ENCODE data around the gene RAB10. TPM values are rescaled to one million over a fixed set of nuclear protein-coding genes. Genes with fewer than 3 reads are reported as not detected.

RAB10 gene
- total RNA-seq, 4 donors from 2014 or later = 89.5 to 140 (median 134) TPM

GRCh38 chr2:26009567-26009963 is 24.3 kb upstream of the RAB10 start:
- intact Hi-C loops (cut with DNase I) = no loop called here
- H3K4me3 ChIP-seq (replicated peaks in 1 of 3) = no peak overlapping the region
- H3K36me3 ChIP-seq = no peaks in the 10 kb centered on the region
- H3K27ac ChIP-seq = peak overlapping the region in 2 of 3 donors; percentile 36 to 59
- no peaks in the 10 kb centered on the region for H3K27me3 ChIP-seq
- TF ChIP-seq POLR2A (IDR thresholded peaks at IDR 0.05) = no peak
- peaks cover 36% of the 10 kb centered on the region in 2 donors for H3K4me1 ChIP-seq
- no peaks in the 10 kb centered on the region for H3K9me3 ChIP-seq
- DNase-seq = no peak
- 83 to 87% methylated on average over 2 of the region's 2 CpGs for WGBS, 2 donors

GRCh38 chr2:26010943-26011342 is 22.9 kb upstream of the RAB10 start:
- Histone ChIP-seq H3K27me3 (no peaks in the 10 kb centered on the region), H3K36me3 (no peaks in the 10 kb centered on the region), H3K4me3 (replicated peaks in 1 of 3) (no peak overlapping the region), H3K27ac (peak overlapping the region; percentile 83 to 87 (median 87)), H3K9me3 (no peaks in the 10 kb centered on the region), H3K4me1 (peaks cover 36% of the 10 kb centered on the region in 2 donors)
- intact Hi-C loops (cut with DNase I) = no loop called here
- 77 to 79% methylated on average over 3 of the region's 3 CpGs for WGBS, 2 donors
- no peak for DNase-seq
- no peak for TF ChIP-seq POLR2A (IDR thresholded peaks at IDR 0.05)
- no peak for TF ChIP-seq CTCF (IDR thresholded peaks at IDR 0.05)

- Histone ChIP-seq H3K4me1 (peaks cover 38 to 39% of the 10 kb centered on the region in 2 donors), H3K4me3 (replicated peaks in 1 of 3) (no peak overlapping the region), H3K36me3 (no peaks in the 10 kb centered on the region), H3K27me3 (no peaks in the 10 kb centered on the region), H3K9me3 (no peaks in the 10 kb centered on the region), H3K27ac (peak overlapping the region; percentile 83 to 87 (median 87))
- no peak for TF ChIP-seq CTCF (IDR thresholded peaks at IDR 0.05)
- no peak for TF ChIP-seq POLR2A (IDR thresholded peaks at IDR 0.05)
- DNase-seq = peak in 1 of 2 donors; percentile 47
- 46 to 50% methylated on average over 6 of the region's 6 CpGs for WGBS, 2 donors
- intact Hi-C loops (cut with DNase I) = no loop called here
Observed at GRCh38 chr2:26011609-26011989, 22.3 kb upstream of the RAB10 start.

DNA sequence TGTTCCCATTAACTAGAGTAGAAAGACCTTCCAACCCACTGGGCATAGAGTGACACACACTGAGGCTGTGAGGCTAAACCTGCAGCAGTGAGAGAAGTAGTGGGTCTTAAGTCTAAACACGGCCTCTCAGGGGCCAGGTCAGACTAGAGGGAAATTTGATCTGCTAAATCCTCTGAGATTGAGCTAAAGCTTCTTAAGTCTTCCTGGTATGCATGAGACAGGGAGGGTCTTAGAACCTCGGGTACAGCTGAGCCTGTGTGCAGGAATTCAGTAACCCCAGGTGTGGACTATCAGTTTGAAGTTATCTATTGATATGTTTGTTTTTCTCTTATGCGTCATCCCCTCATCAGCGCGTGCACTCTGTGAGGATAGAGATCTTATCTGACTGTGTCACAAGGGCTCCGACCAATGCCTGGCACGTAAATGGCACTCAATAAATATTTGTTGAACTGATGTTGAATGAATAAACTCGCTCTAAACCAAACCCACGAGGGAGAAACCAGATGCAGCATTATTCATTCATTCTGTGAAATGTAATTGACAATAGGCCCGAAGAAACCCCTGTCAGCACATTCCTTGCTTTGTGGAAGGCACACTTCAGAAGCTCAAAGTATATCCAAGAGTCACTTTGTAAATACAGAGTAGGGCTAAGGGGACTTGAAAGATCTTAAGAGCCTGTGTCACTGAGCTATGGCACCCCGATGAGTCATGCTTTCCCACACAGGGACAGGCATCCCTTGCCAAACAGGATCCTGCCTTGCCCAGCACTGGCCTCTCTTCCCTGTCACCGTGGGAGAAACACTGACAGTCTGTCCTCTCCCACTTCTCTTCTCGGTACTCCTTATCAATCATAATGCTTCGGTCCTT is 21.7 kb upstream of the RAB10 start:
- Histone ChIP-seq H3K27ac (peak overlapping the region; percentile 83 to 87 (median 87)), H3K27me3 (no peaks in the 10 kb centered on the region), H3K4me1 (peaks cover 44 to 46% of the 10 kb centered on the region in 2 donors), H3K9me3 (no peaks in the 10 kb centered on the region), H3K36me3 (no peaks in the 10 kb centered on the region), H3K4me3 (replicated peaks in 1 of 3) (no peak overlapping the region)
- intact Hi-C loops (cut with DNase I) = no loop called here
- peak; percentile 90 to 92 for DNase-seq
- 15 to 31% methylated on average over 14 of the region's 14 CpGs for WGBS, 2 donors
- TF ChIP-seq CTCF (IDR thresholded peaks at IDR 0.05) (no peak), POLR2A (IDR thresholded peaks at IDR 0.05) (peak in 1 of 2 donors; percentile 53)

GRCh38 chr2:26013668-26014067 is 20.2 kb upstream of the RAB10 start:
- H3K27me3 ChIP-seq = no peaks in the 10 kb centered on the region
- DNase-seq = no peak
- H3K4me3 ChIP-seq (replicated peaks in 1 of 3) = no peak overlapping the region
- TF ChIP-seq POLR2A (IDR thresholded peaks at IDR 0.05) (no peak), CTCF (IDR thresholded peaks at IDR 0.05) (no peak)
- 94 to 96% methylated on average over 1 of the region's 1 CpG for WGBS, 2 donors
- intact Hi-C loops (cut with DNase I) = no loop called here
- no peaks in the 10 kb centered on the region for H3K9me3 ChIP-seq
- peaks cover 56 to 57% of the 10 kb centered on the region in 2 donors for H3K4me1 ChIP-seq
- H3K36me3 ChIP-seq = no peaks in the 10 kb centered on the region
- peak overlapping the region in 2 of 3 donors; percentile 60 to 74 for H3K27ac ChIP-seq

All from thyroid gland (tissue), 4 donors.